Measurements from ENCODE around the gene LIFR. TPM values are rescaled to one million over a fixed set of nuclear protein-coding genes. Genes with fewer than 3 reads are reported as not detected.

The LIFR gene
- total RNA-seq, 2 donors from 2014 or later, result 68.5 to 120 TPM

DNA sequence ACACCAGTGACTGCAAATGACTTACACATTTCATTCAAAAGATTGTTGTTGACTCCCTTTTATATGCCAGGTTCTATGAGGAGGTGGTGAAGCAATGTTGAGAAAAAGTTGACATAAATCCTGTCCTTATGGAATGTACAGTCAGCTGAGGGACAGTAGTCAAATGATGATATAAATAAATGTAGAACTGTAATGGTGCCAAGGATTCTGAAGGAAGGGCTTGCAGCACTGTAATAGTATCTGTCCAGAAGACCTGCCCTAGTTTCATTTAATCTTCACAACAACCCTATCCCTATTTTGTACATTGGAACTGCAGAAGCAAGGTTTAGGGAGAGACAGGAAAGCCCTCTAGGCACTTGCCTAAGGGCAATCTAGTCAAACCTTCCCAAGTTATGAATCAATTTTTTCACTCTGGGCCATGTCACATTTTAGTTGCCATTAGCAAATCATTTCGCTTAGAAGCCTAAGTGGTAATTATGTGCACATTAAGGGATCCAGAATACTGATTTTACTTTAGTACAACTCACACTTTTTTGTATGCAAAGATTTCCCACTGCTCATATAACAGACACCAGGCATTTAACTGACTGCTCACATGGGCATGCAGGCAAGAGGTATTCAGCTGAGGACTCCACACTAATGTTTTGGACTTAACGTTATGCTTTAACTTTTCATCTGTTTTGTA, 34.5 kb upstream of the LIFR start:
- no peak for TF ChIP-seq POLR2A (IDR thresholded peaks at IDR 0.05)
- TF ChIP-seq, protein P1, sequence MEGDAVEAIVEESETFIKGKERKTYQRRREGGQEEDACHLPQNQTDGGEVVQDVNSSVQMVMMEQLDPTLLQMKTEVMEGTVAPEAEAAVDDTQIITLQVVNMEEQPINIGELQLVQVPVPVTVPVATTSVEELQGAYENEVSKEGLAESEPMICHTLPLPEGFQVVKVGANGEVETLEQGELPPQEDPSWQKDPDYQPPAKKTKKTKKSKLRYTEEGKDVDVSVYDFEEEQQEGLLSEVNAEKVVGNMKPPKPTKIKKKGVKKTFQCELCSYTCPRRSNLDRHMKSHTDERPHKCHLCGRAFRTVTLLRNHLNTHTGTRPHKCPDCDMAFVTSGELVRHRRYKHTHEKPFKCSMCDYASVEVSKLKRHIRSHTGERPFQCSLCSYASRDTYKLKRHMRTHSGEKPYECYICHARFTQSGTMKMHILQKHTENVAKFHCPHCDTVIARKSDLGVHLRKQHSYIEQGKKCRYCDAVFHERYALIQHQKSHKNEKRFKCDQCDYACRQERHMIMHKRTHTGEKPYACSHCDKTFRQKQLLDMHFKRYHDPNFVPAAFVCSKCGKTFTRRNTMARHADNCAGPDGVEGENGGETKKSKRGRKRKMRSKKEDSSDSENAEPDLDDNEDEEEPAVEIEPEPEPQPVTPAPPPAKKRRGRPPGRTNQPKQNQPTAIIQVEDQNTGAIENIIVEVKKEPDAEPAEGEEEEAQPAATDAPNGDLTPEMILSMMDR (IDR thresholded peaks at IDR 0.05), result no peak
- TF ChIP-seq POLR2AphosphoS5 (IDR thresholded peaks at IDR 0.05), result no peak
- no peak overlapping the region for H3K4me3 ChIP-seq

DNA sequence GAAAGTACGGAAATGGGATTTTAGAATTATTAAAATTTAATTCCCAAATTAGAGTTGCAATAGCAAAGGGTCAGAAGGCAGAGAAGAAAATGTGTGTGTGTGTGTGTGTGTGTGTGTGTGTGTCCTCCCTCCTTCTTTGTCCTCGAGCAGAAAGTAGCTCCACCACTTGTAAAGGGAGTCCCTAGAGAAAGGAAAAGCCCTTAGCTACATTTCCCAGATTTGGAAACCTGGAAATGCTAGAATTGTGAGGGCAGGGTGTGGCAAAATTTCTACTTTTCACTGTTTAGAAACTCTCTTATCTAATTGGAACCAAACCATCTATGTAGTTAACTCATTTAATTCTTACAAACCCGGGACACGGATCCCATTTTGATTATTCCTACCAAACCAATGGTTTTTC, 33.2 kb upstream of the LIFR start:
- Histone ChIP-seq H3K27me3 (replicated peaks; ENCODE audit: insufficient read depth) (no peaks in the 10 kb centered on the region), H3K9me3 (no peaks in the 10 kb centered on the region), H3K4me1 (replicated peaks) (no peaks in the 10 kb centered on the region), H3K4me3 (no peak overlapping the region), H3K27ac (no peak overlapping the region), H3K36me3 (no peaks in the 10 kb centered on the region)
- no peak for TF ChIP-seq POLR2AphosphoS5 (IDR thresholded peaks at IDR 0.05)
- TF ChIP-seq, protein P1 (IDR thresholded peaks at IDR 0.05), result no peak
- no peak for TF ChIP-seq POLR2A (IDR thresholded peaks at IDR 0.05)
- intact Hi-C loops (cut with DNase I), result no loop called here
- 78% methylated on average over 4 of the region's 4 CpGs for WGBS
- no peak for DNase-seq (ENCODE audit: low spot score)

More for the DNA sequence above, 34.5 kb upstream of the LIFR start:
- Histone ChIP-seq H3K9me3 (no peaks in the 10 kb centered on the region), H3K27me3 (replicated peaks; ENCODE audit: insufficient read depth) (no peaks in the 10 kb centered on the region), H3K36me3 (no peaks in the 10 kb centered on the region), H3K4me1 (replicated peaks) (no peaks in the 10 kb centered on the region), H3K27ac (no peak overlapping the region)
- DNase-seq (ENCODE audit: low spot score), result no peak
- intact Hi-C loops (cut with DNase I), result no loop called here
- 80% methylated on average over 2 of the region's 2 CpGs for WGBS

DNA sequence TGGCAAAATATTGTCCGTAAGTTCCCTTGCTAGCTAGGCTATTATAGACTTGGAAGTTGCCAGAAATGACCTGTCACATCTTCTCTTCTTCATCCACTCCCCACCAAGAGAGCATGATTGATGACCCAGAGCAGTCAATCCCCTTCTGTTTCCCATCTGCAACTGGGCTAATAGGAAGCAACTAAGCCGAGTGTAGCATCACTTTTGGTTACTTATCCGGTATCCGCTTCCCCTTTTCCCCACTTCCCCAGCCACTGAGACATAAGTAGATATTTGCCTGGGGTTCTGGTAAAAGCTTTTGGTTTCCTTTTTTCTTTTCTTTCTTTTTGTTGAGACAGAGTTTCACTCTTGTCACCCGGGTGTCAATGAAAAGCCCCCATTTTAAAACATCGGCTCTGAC, 29.4 kb upstream of the LIFR start:
- WGBS, result 88% methylated on average over 6 of the region's 6 CpGs
- DNase-seq (ENCODE audit: low spot score), result no peak
- intact Hi-C loops (cut with DNase I), result no loop called here
- Histone ChIP-seq H3K27ac (no peak overlapping the region), H3K36me3 (no peaks in the 10 kb centered on the region), H3K4me1 (replicated peaks) (no peaks in the 10 kb centered on the region), H3K27me3 (replicated peaks; ENCODE audit: insufficient read depth) (no peaks in the 10 kb centered on the region), H3K9me3 (no peaks in the 10 kb centered on the region), H3K4me3 (no peak overlapping the region)
- TF ChIP-seq, protein P1 (IDR thresholded peaks at IDR 0.05), result no peak
- TF ChIP-seq POLR2AphosphoS5 (IDR thresholded peaks at IDR 0.05) (no peak), POLR2A (IDR thresholded peaks at IDR 0.05) (no peak)

DNA sequence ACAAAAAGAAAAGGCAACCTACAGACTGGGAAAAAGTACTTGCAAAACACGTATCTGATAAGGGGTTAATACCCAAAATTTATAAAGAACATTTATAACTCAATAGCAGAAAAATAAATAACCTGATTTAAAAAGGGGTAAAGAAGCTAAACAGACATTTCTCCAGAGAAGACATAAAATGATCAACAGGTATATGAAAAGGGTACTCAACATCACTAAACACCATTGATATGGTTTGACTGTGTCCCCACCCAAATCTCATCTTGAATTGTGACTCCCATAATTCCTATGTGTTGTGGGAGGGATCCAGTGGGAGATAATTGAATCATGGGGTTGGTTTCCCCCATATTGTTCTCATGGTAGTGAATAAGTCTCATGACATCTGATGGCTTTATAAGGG, 27.1 kb upstream of the LIFR start:
- no peaks in the 10 kb centered on the region for H3K4me1 ChIP-seq (replicated peaks)
- intact Hi-C loops (cut with DNase I), result no loop called here
- 92% methylated on average over 1 of the region's 1 CpG for WGBS

DNA sequence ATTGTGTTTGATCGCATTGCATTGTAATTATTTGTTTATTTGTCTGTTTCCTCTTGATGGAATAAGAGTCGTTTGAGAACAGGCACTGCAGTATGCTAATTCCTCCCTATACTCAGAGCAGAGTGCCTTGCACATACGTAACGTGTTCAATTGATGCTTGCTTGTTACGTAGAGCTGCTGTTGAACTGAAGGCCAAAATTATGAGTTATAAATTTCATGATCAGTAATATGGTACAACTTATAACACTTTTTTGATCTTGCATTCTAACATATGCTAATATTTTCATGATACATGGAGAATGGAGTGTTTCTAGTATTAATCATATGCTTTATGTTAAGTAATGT, 26.5 kb upstream of the LIFR start:
- no peak overlapping the region for H3K27ac ChIP-seq
- no peak for TF ChIP-seq POLR2AphosphoS5 (IDR thresholded peaks at IDR 0.05)
- TF ChIP-seq POLR2A (IDR thresholded peaks at IDR 0.05), result no peak
- TF ChIP-seq, protein P1 (IDR thresholded peaks at IDR 0.05), result no peak
- no peak for DNase-seq (ENCODE audit: low spot score)
- no peaks in the 10 kb centered on the region for H3K27me3 ChIP-seq (replicated peaks; ENCODE audit: insufficient read depth)
- H3K4me1 ChIP-seq (replicated peaks), result no peaks in the 10 kb centered on the region
- H3K4me3 ChIP-seq, result no peak overlapping the region
- no peaks in the 10 kb centered on the region for H3K36me3 ChIP-seq
- H3K9me3 ChIP-seq, result no peaks in the 10 kb centered on the region
- intact Hi-C loops (cut with DNase I), result no loop called here
- 62% methylated on average over 5 of the region's 5 CpGs for WGBS

More for the DNA sequence above, 27.1 kb upstream of the LIFR start:
- Histone ChIP-seq H3K9me3 (no peaks in the 10 kb centered on the region), H3K27ac (no peak overlapping the region), H3K36me3 (no peaks in the 10 kb centered on the region), H3K4me3 (no peak overlapping the region), H3K27me3 (replicated peaks; ENCODE audit: insufficient read depth) (no peaks in the 10 kb centered on the region)
- TF ChIP-seq POLR2A (IDR thresholded peaks at IDR 0.05), result no peak
- no peak for TF ChIP-seq POLR2AphosphoS5 (IDR thresholded peaks at IDR 0.05)
- TF ChIP-seq, protein P1 (IDR thresholded peaks at IDR 0.05), result no peak
- no peak for DNase-seq (ENCODE audit: low spot score)

All from prostate gland (tissue), 2 donors.